Tibial artery (tissue), 4 donors: Measurements from ENCODE around the gene RPL37.

Experiments used
- DNase-seq, 2 donors: peaks; one replicate each; pipeline ENCODE4 v3.0.0-alpha.2; 2019
- H3K27ac ChIP-seq, 2 donors: fragments of 200-600 bp; sonication (generic) in 1 of 2; 1 replicate in 1 of 2; 2 replicates in 1 of 2; pipeline ENCODE4 v1.5.1; 2018 to 2019; ENCODE audit warnings: mild to moderate bottlenecking in 1 of 2
- H3K27me3 ChIP-seq, 2 donors: fragments of 200-600 bp; sonication (generic) in 1 of 2; one replicate each; pipeline versions ENCODE4 v1.5.1 to v1.6.0; 2016 to 2019
- H3K36me3 ChIP-seq, 3 donors: fragments of 200-600 bp; sonication (generic) in 2 of 3; one replicate each; pipeline ENCODE4 v1.5.1; 2016 to 2019; ENCODE audit warnings: mild to moderate bottlenecking in 2 of 3
- H3K4me1 ChIP-seq, 4 donors: fragments of 200-600 bp; sonication (generic) in 2 of 4; 1 replicate in 3 of 4; 2 replicates in 1 of 4; pipeline ENCODE4 v1.5.1; 2016 to 2019
- H3K4me3 ChIP-seq, 2 donors: fragments of 200-600 bp; sonication (generic) in 1 of 2; 1 replicate in 1 of 2; 2 replicates in 1 of 2; pipeline ENCODE4 v1.5.1; 2018 to 2019; ENCODE audit warnings: mild to moderate bottlenecking in 2 of 2
- H3K9me3 ChIP-seq, 3 donors: fragments of 200-600 bp; sonication (generic) in 1 of 3; one replicate each; pipeline ENCODE4 v1.5.1; 2016 to 2019
- CTCF ChIP-seq, 2 experiments: fragments of 200-600 bp in 1 of 2; fragments of 450-650 bp in 1 of 2; IDR thresholded peaks; one replicate each; pipeline ENCODE4 v1.5.1; 2017 to 2019; ENCODE audit warnings: antibody characterized with exemption in 2 of 2, mild to moderate bottlenecking in 1 of 2, moderate library complexity in 1 of 2
- intact Hi-C: fragments of 100-400 bp; cut with DNase I; formaldehyde crosslinking; loops from one replicate; pipeline ENCODE4 v1.15.0; 2023; ENCODE audit warnings: low total_unique reads

The RPL37 gene

DNA sequence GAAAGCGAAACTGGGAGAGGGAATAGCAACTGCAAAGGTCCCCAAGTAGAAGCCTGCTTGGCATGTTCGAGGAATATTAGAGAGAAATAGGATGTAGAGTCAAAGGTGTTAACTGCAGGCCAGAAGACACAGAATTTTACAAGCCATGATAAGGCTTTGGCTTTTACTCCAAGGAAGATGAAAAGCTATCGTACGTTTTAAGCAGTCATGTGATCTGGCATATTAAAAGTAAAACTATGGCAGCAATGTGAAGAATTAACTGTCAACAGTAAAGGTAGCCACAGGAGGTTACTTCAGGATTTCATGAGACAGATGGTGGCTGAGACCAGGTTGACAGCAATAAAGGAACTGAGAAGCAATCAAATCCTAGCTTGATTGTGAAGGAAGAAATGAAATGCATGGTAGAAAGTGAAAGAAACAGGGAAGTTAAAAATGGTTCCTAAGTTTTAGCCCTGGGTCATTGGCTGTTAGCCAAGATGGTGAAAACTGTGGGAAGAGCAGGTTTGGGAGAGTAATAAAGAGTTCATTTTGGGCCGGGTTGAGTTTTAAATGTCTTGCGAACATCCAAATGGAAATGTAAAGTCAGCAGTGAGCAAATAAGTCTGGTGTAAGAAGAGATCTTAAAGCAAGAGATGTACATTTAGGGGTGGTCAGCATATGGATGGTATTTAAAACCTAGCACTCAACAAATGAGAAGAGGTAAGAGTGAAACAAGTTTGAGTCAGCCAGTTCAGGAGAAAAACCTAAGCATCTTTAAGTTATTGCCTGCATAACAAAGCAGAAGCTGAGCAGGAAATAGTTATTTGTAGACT lies 59.0 kb downstream of the RPL37 start:
- Histone ChIP-seq H3K27ac (no peak overlapping the region), H3K4me1 (peaks cover 0 to 14% (median 11%) of the 10 kb centered on the region in 4 donors), H3K27me3 (no peaks in the 10 kb centered on the region), H3K4me3 (no peak overlapping the region), H3K9me3 (no peaks in the 10 kb centered on the region), H3K36me3 (peaks cover 23 to 29% (median 24%) of the 10 kb centered on the region in 3 donors)
- intact Hi-C loops, result no loop called here
- no peak for DNase-seq
- no peak for TF ChIP-seq CTCF (IDR thresholded peaks at IDR 0.05)
